ENCODE data around the gene CRTC1.

- TF ChIP-seq CTCF (IDR thresholded peaks at IDR 0.05): no peak
- TF ChIP-seq POLR2A (IDR thresholded peaks at IDR 0.05): no peak
Observed at GRCh38 chr19:18804139-18804601, 120.7 kb downstream of the CRTC1 start.

All from body of pancreas (tissue), 4 donors.